GM23248 (cell line): ENCODE results near the gene ILK. TPM values are rescaled to one million over a fixed set of nuclear protein-coding genes. Genes with fewer than 3 reads are reported as not detected.

Experiments used
- DNase-seq: peaks from one replicate; pipeline ENCODE4 v3.0.0-alpha.2; 2015
- H2AFZ ChIP-seq: fragments of 200-600 bp; sonication (generic); 2 replicates; pipeline ENCODE4 v1.6.1; 2016; ENCODE audit warnings: antibody characterized with exemption
- H3F3A ChIP-seq: fragments of 200-600 bp; sonication (generic); 2 replicates; pipeline ENCODE4 v1.6.1; 2016; ENCODE audit warnings: mild to moderate bottlenecking, antibody characterized with exemption, mixed run types; ENCODE audit not compliant: insufficient read depth
- H3K27ac ChIP-seq: fragments of 200-600 bp; sonication (generic); 2 replicates; pipeline ENCODE4 v1.5.1; 2016; ENCODE audit warnings: mild to moderate bottlenecking
- H3K27me3 ChIP-seq: fragments of 200-600 bp; sonication (generic); replicated peaks from 2 replicates; pipeline ENCODE4 v1.6.1; 2016; ENCODE audit warnings: mild to moderate bottlenecking; ENCODE audit not compliant: insufficient read depth
- H3K36me3 ChIP-seq: fragments of 200-600 bp; sonication (generic); 2 replicates; pipeline ENCODE4 v1.6.1; 2016; ENCODE audit warnings: low read depth, mild to moderate bottlenecking
- H3K4me1 ChIP-seq: fragments of 200-600 bp; sonication (generic); 2 replicates; pipeline ENCODE4 v1.6.1; 2016; ENCODE audit warnings: mild to moderate bottlenecking; ENCODE audit not compliant: insufficient read depth
- H3K4me2 ChIP-seq: fragments of 200-600 bp; sonication (generic); one replicate; pipeline ENCODE4 v1.6.1; 2016; ENCODE audit warnings: mild to moderate bottlenecking; ENCODE audit not compliant: unreplicated experiment
- H3K4me3 ChIP-seq: fragments of 200-600 bp; sonication (generic); 2 replicates; pipeline ENCODE4 v1.5.1; 2016; ENCODE audit warnings: mild to moderate bottlenecking
- H3K79me2 ChIP-seq: fragments of 200-600 bp; sonication (generic); 2 replicates; pipeline ENCODE4 v1.6.1; 2016; ENCODE audit warnings: mild to moderate bottlenecking; ENCODE audit not compliant: insufficient read depth
- H3K9ac ChIP-seq: fragments of 200-600 bp; sonication (generic); 2 replicates; pipeline ENCODE4 v1.6.1; 2016; ENCODE audit warnings: mild to moderate bottlenecking
- H3K9me2 ChIP-seq: fragments of 200-600 bp; sonication (generic); 2 replicates; pipeline ENCODE4 v1.6.1; 2016; ENCODE audit warnings: mixed run types, mild to moderate bottlenecking, moderate library complexity; ENCODE audit not compliant: insufficient read depth
- H3K9me3 ChIP-seq: fragments of 200-600 bp; sonication (generic); one replicate; pipeline ENCODE4 v1.6.1; 2017; ENCODE audit warnings: low read depth
- H4K20me1 ChIP-seq: fragments of 200-600 bp; sonication (generic); 2 replicates; pipeline ENCODE4 v1.6.0; 2016; ENCODE audit not compliant: insufficient read depth
- EZH2 ChIP-seq: fragments of 200-600 bp; sonication (generic); IDR thresholded peaks from 2 replicates; pipeline ENCODE4 v1.6.1; 2018; ENCODE audit warnings: antibody characterized with exemption, mild to moderate bottlenecking; ENCODE audit not compliant: insufficient read depth, poor library complexity, severe bottlenecking
- EZH2phosphoT487 ChIP-seq: fragments of 200-600 bp; sonication (generic); IDR thresholded peaks from 2 replicates; pipeline ENCODE4 v1.6.1; 2018; ENCODE audit warnings: antibody characterized with exemption, moderate library complexity, mild to moderate bottlenecking, low read depth; ENCODE audit not compliant: insufficient read depth
- WGBS, 2 experiments: methylation state at CpG; one replicate each; pipeline ENCODE4 v1.1.6; 2015 to 2017; ENCODE audit warnings: low lambda C conversion rate in 2 of 2, low coverage in 1 of 2; ENCODE audit errors: missing lambda C conversion rate in 2 of 2; 5-methylcytosine and 5-hydroxymethylcytosine counted together
- in situ Hi-C: fragments of 300-500 bp; cut with MboI; formaldehyde crosslinking; loops from 2 replicates; pipeline ENCODE4 v1.15.0; 2020
- polyA plus RNA-seq: library from polyadenylated mRNA; unstranded; fragments of >200 nt; fragmentation: Nextera tagmentation; extraction: Ambion mirVana; gene quantifications from 2 replicates; pipeline ENCODE4 v1.2.1, GENCODE V29; 2016
- total RNA-seq: library from RNA; depleted of rRNA; stranded (reverse); fragments of >200 nt; shearing (Covaris generic); gene quantifications from 2 replicates; pipeline ENCODE4 v1.2.3, GENCODE V29; 2014

The ILK gene
- total and polyA plus RNA-seq, 2 experiments from 2014 or later: 242 to 256 TPM

DNA sequence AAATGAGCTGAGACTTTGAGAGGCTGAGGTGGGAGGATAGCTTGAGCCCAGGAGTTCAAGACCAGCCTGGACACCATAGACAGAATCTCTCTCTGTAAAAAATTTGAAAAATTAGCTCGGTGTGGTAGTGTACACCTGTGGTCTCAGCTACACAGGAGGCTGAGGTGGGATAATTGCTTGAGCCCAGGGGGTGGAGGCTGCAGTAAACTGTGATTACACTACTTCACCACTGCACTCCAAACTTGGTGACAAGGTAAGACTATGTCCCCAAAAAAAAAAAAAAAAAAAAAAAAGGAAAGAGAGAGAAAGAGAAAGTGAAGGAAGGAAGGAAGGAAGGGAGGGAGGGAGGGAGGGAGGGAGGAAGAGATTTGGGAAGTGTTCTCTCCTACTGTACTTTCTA lies 25.4 kb upstream of the ILK start:
- Histone ChIP-seq H3K4me1 (peaks cover 21% of the 10 kb centered on the region), H3K9ac (no peak overlapping the region), H4K20me1 (no peaks in the 10 kb centered on the region), H3K9me3 (peaks cover 3% of the 10 kb centered on the region), H3K36me3 (no peaks in the 10 kb centered on the region), H3K27me3 (no peaks in the 10 kb centered on the region), H3F3A (peaks cover 33% of the 10 kb centered on the region), H3K4me2 (no peak overlapping the region), H2AFZ (no peak overlapping the region), H3K79me2 (no peaks in the 10 kb centered on the region), H3K4me3 (no peak overlapping the region), H3K9me2 (no peaks in the 10 kb centered on the region), H3K27ac (no peak overlapping the region)
- DNase-seq: no peak
- 95 to 100% methylated on average over 1 of the region's 1 CpG for WGBS, 2 experiments
- TF ChIP-seq EZH2 (no peak), EZH2phosphoT487 (no peak)
- in situ Hi-C loops: no loop called here

DNA sequence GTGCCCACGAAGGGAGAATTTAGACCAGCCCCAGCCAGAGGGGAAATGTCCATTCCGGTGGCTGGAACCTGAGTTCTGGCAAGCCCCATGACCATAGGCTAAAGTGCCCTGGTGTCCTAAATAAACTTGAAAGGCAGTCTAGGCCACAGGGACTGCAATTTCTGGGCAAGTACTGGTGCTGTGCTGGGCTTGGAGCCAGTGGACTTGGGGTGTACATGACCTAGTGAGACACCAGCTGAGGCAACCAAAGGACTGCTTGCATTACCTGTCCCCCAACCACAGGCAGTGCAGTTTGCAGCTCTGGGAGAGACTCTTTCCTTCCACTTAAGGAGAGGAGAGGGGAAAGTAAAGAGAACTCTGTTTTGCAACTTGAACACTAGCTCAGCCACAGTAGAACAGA lies 23.9 kb upstream of the ILK start:
- Histone ChIP-seq H3K4me3 (no peak overlapping the region), H3K9me2 (no peaks in the 10 kb centered on the region), H3F3A (peaks cover 33% of the 10 kb centered on the region), H3K79me2 (no peaks in the 10 kb centered on the region), H4K20me1 (no peaks in the 10 kb centered on the region), H3K27ac (no peak overlapping the region), H3K9ac (no peak overlapping the region), H3K9me3 (peaks cover 3% of the 10 kb centered on the region), H3K36me3 (0 out of 2 replicates have a peak, but pooled peaks cover 6% of the 10 kb centered on the region), H3K27me3 (no peaks in the 10 kb centered on the region), H3K4me2 (no peak overlapping the region), H2AFZ (no peak overlapping the region), H3K4me1 (peaks cover 21% of the 10 kb centered on the region)
- DNase-seq: no peak
- in situ Hi-C loops: no loop called here
- WGBS, 2 experiments: 95 to 96% methylated on average over 2 of the region's 2 CpGs
- no peak for TF ChIP-seq EZH2phosphoT487

DNA sequence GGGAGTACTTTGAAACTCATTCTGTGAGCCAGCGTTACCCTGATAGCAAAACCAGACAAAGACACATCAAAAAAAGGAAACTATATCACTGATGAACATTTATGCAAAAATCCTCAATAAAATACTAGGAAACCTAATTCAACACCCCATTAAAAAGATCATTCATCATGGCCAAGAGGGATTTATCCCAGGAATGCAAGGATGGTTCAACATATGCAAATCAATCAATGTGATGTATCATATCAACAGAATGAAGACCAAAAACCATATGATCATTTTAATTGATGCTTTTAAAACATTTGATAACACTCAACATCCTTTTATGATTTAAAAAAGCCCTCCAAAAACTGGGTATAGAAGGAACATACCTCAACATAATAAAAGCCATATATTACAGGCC lies 20.0 kb upstream of the ILK start:
- Histone ChIP-seq H3K27ac (no peak overlapping the region), H3K36me3 (0 out of 2 replicates have a peak, but pooled peaks cover 7% of the 10 kb centered on the region), H3K4me2 (no peak overlapping the region), H3K4me1 (no peaks in the 10 kb centered on the region), H3K79me2 (no peaks in the 10 kb centered on the region), H3F3A (peaks cover 13% of the 10 kb centered on the region), H3K9ac (no peak overlapping the region), H3K4me3 (no peak overlapping the region), H3K9me3 (peaks cover 3% of the 10 kb centered on the region), H4K20me1 (no peaks in the 10 kb centered on the region), H3K9me2 (no peaks in the 10 kb centered on the region), H3K27me3 (no peaks in the 10 kb centered on the region), H2AFZ (no peak overlapping the region)
- no peak for DNase-seq
- TF ChIP-seq EZH2 (no peak), EZH2phosphoT487 (no peak)
- in situ Hi-C loops: no loop called here
- WGBS, 2 experiments: 78 to 84% methylated on average over 1 of the region's 1 CpG

DNA sequence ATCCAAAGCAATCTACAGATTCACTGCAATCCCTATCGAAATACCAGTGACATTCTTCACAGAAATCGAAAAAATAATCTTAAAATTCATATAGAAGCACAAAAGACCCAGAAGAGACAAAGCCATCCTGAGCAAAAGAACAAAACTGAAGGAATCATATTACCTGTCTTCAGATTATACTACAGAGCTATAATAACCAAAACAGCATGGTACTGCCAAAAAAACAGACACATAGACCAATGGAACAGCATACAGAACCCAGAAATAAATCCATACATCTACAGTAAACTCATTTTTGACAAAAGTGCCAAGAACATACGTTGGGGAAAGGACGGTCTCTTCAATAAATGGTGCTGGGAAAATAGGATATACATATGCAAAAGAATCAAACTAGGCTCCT lies 19.0 kb upstream of the ILK start:
- in situ Hi-C loops: no loop called here
- no peak overlapping the region for H3K27ac ChIP-seq
- H2AFZ ChIP-seq: no peak overlapping the region
- no peaks in the 10 kb centered on the region for H3K9me2 ChIP-seq
- no peaks in the 10 kb centered on the region for H4K20me1 ChIP-seq
- no peak overlapping the region for H3K9ac ChIP-seq
- H3K79me2 ChIP-seq: no peaks in the 10 kb centered on the region
- TF ChIP-seq EZH2 (no peak), EZH2phosphoT487 (no peak)
- H3K36me3 ChIP-seq: 0 out of 2 replicates have a peak, but pooled peaks cover 7% of the 10 kb centered on the region
- no peak for DNase-seq
- no peaks in the 10 kb centered on the region for H3K4me1 ChIP-seq
- no peak overlapping the region for H3K4me3 ChIP-seq
- H3K27me3 ChIP-seq: no peaks in the 10 kb centered on the region
- peaks cover 3% of the 10 kb centered on the region for H3K9me3 ChIP-seq
- H3F3A ChIP-seq: peaks cover 8% of the 10 kb centered on the region
- no peak overlapping the region for H3K4me2 ChIP-seq
- WGBS, 2 experiments: 89 to 93% methylated on average over 4 of the region's 4 CpGs
